Ammon's horn (tissue), 1 donor: Measurements from ENCODE around the gene TDRD12.

Experiments used
- DNase-seq: peaks from one replicate; pipeline ENCODE4 v3.0.0-alpha.2; 2016; ENCODE audit warnings: low spot score

TDRD12 gene

GRCh38 chr19:32719611-32720059, at the start of gene TDRD12:
TDRD12 (plus strand) TSS chr19:32719767; CDS start chr19:32720073, 306 bp downstream.
- no peak for DNase-seq

GRCh38 chr19:32671883-32672593, 47.5 kb upstream of the TDRD12 start:
- DNase-seq = no peak

GRCh38 chr19:32672841-32673240, 46.7 kb upstream of the TDRD12 start:
- no peak for DNase-seq

- DNase-seq = no peak
Measured at GRCh38 chr19:32673573-32673972, 46.0 kb upstream of the TDRD12 start.

GRCh38 chr19:32674153-32674930, 45.2 kb upstream of the TDRD12 start:
- DNase-seq = peak; percentile 34

GRCh38 chr19:32674931-32675719, 44.4 kb upstream of the TDRD12 start, which contains the start of gene ANKRD27:
ANKRD27 (minus strand) TSS chr19:32675180; CDS start chr19:32659015, 16,165 bp downstream.
- peak; percentile 98 for DNase-seq

GRCh38 chr19:32675720-32676185, 43.8 kb upstream of the TDRD12 start, which contains the start of gene RGS9BP:
RGS9BP (plus strand) TSS chr19:32675848; CDS start chr19:32676264, 416 bp downstream.
- peak; percentile 83 for DNase-seq

- DNase-seq = no peak
Measured at GRCh38 chr19:32676186-32676894, 43.2 kb upstream of the TDRD12 start.

- DNase-seq = no peak
Measured at GRCh38 chr19:32676895-32677359, 42.6 kb upstream of the TDRD12 start.

GRCh38 chr19:32677657-32678056, 41.9 kb upstream of the TDRD12 start:
- DNase-seq = no peak

GRCh38 chr19:32680986-32681385, 38.6 kb upstream of the TDRD12 start:
- no peak for DNase-seq

GRCh38 chr19:32682317-32682716, 37.2 kb upstream of the TDRD12 start:
- DNase-seq = no peak

- no peak for DNase-seq
Measured at GRCh38 chr19:32686847-32687475, 32.6 kb upstream of the TDRD12 start.

GRCh38 chr19:32687681-32688080, 31.9 kb upstream of the TDRD12 start:
- DNase-seq = no peak

- DNase-seq = peak; percentile 26
Measured at GRCh38 chr19:32688311-32688710, 31.3 kb upstream of the TDRD12 start.

- peak; percentile 89 for DNase-seq
Measured at GRCh38 chr19:32691291-32691951, 28.1 kb upstream of the TDRD12 start, which contains the start of gene NUDT19. NUDT19 (plus strand) TSS chr19:32691821; CDS start chr19:32691961, 140 bp downstream.

GRCh38 chr19:32691952-32692726, 27.4 kb upstream of the TDRD12 start:
- peak; percentile 81 for DNase-seq

GRCh38 chr19:32692727-32693061, 26.9 kb upstream of the TDRD12 start:
- DNase-seq = no peak
